Caco-2 (cell line): ENCODE measurements around the gene AVL9. TPM values are rescaled to one million over a fixed set of nuclear protein-coding genes. Genes with fewer than 3 reads are reported as not detected.

Experiments used
- BruUV-seq: library from RNA; stranded (reverse); fragments of 400-500 nt; replicated peaks from 2 replicates; lab custom pipeline; 2021; lab: Mats Ljungman, UMichigan
- CTCF ChIA-PET: fragments of 300-600 bp; sonication (Branson Sonifier 250); formaldehyde crosslinking; loops from one replicate; lab custom pipeline; 2022; ENCODE audit warnings: antibody characterized with exemption; lab: Charles Lee
- POLR2A ChIA-PET: fragments of 300-600 bp; sonication (Branson Sonifier 250); formaldehyde crosslinking; loops from one replicate; lab custom pipeline; 2022; ENCODE audit warnings: antibody characterized with exemption; lab: Charles Lee
- DNase-seq, 2 experiments: peaks; one replicate each; pipeline versions ENCODE4 v3.0.0 to v3.0.0-alpha.2; 2020 to 2022
- H3K27me3 ChIP-seq: replicated peaks from 2 replicates; pipeline ENCODE4 v1.6.0; 2011; ENCODE audit warnings: low read length; ENCODE audit not compliant: control insufficient read depth, insufficient read depth
- H3K36me3 ChIP-seq: 2 replicates; pipeline ENCODE4 v1.5.1; 2011; ENCODE audit warnings: low read length; ENCODE audit not compliant: control insufficient read depth, insufficient read depth
- H3K4me1 ChIP-seq: fragments of 250-450 bp; sonication (Bioruptor Pico); 2 replicates; pipeline ENCODE4 v1.5.1; 2020; ENCODE audit warnings: mild to moderate bottlenecking
- H3K4me3 ChIP-seq: 2 replicates; pipeline ENCODE4 v1.5.1; 2011; ENCODE audit warnings: low read depth, mild to moderate bottlenecking, control low read depth, low read length
- H3K9me3 ChIP-seq: fragments of 250-450 bp; sonication (Bioruptor Pico); 2 replicates; pipeline ENCODE4 v1.5.1; 2020; ENCODE audit warnings: mild to moderate bottlenecking, moderate library complexity
- H3K27ac Mint-ChIP-seq: one replicate; pipeline ENCODE4 v1.8.0; 2022; ENCODE audit warnings: mixed read lengths; ENCODE audit not compliant: unreplicated experiment
- H3K27me3 Mint-ChIP-seq: one replicate; pipeline ENCODE4 v1.8.0; 2022; ENCODE audit warnings: mixed read lengths; ENCODE audit not compliant: insufficient read depth, unreplicated experiment
- H3K36me3 Mint-ChIP-seq: one replicate; pipeline ENCODE4 v1.8.0; 2022; ENCODE audit warnings: mild to moderate bottlenecking, mixed read lengths; ENCODE audit not compliant: insufficient read depth, unreplicated experiment
- H3K4me1 Mint-ChIP-seq: one replicate; pipeline ENCODE4 v1.8.0; 2022; ENCODE audit warnings: low read depth, mixed read lengths; ENCODE audit not compliant: unreplicated experiment
- H3K4me3 Mint-ChIP-seq: one replicate; pipeline ENCODE4 v1.8.0; 2022; ENCODE audit warnings: mild to moderate bottlenecking, moderate library complexity, mixed read lengths; ENCODE audit not compliant: unreplicated experiment
- H3K9me3 Mint-ChIP-seq: one replicate; pipeline ENCODE4 v1.8.0; 2022; ENCODE audit warnings: mixed read lengths; ENCODE audit not compliant: unreplicated experiment
- CTCF ChIP-seq, 2 experiments: fragments of 200-600 bp in 1 of 2; IDR thresholded peaks; 1 replicate in 1 of 2; 2 replicates in 1 of 2; pipeline versions ENCODE4 v1.5.1 to v1.8.0; 2011 to 2022; ENCODE audit warnings: antibody characterized with exemption in 1 of 2, control low read depth in 1 of 2, inconsistent platforms in 1 of 2, low read depth in 1 of 2, low read length in 1 of 2, mild to moderate bottlenecking in 1 of 2, moderate library complexity in 1 of 2; ENCODE audit not compliant: insufficient read depth in 1 of 2, severe bottlenecking in 1 of 2, unreplicated experiment in 1 of 2
- intact Hi-C: fragments of 100-400 bp; cut with micrococcal nuclease; formaldehyde crosslinking; loops from one replicate; pipeline ENCODE4 v1.10.0; 2022; ENCODE audit not compliant: unreplicated experiment
- total RNA-seq: library from RNA; stranded (reverse); gene quantifications from 2 replicates; pipeline ENCODE4 v1.2.3, GENCODE V29; 2022

The AVL9 gene
- total RNA-seq, 1 experiment from 2014 or later = 39.7 TPM

DNA sequence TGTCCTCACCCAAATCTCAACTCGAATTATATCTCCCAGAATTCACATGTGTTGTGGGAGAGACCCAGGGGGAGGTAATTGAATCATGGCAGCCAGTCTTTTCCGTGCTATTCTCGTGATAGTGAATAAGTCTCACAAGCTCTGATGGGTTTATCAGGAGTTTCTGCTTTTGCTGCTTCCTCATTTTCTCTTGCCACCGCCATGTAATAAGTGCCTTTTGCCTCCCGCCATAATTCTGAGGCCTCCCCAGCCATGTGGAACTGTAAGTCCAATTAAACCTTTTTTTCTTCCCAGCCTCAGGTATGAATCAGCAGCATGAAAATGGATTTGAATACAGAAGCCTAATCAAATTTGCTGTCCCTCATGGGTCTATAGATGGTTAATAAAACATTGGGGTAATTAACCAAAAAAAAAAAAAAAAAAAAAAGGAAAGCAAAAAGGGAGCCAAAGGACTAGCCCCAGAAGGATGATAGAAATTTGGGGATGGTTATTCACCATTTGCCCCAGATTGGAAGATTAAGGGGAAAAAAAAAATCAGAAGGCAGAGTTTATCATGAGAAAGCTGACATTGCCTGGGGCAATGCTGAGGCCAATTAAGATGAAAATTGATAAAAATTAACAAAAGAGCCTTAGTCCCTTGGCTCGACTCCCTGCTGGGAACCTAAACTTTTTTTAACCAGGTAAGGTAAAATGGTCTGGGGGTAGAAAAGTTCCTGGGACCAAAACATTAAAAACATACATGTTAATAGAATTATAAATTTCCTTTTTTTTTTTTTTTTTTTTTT lies 27.6 kb downstream of the AVL9 start:
- BruUV-seq = no TSS peak
- no peak overlapping the region for H3K4me3 ChIP-seq
- no peak overlapping the region for H3K27ac Mint-ChIP-seq
- H3K27me3 ChIP-seq = no peaks in the 10 kb centered on the region
- POLR2A ChIA-PET = no interaction called here
- no peaks in the 10 kb centered on the region for H3K27me3 Mint-ChIP-seq
- H3K4me1 Mint-ChIP-seq = no peaks in the 10 kb centered on the region
- no peak for TF ChIP-seq CTCF (IDR thresholded peaks at IDR 0.05; ENCODE audit: insufficient read depth in 1 of 2, low read depth in 1 of 2, low read length in 1 of 2, severe bottlenecking in 1 of 2, unreplicated experiment in 1 of 2)
- no peak for DNase-seq
- peaks cover 38% of the 10 kb centered on the region for H3K9me3 Mint-ChIP-seq
- H3K4me3 Mint-ChIP-seq = no peak overlapping the region
- H3K36me3 ChIP-seq = no peaks in the 10 kb centered on the region
- CTCF ChIA-PET = no interaction called here
- H3K4me1 ChIP-seq = no peaks in the 10 kb centered on the region
- H3K9me3 ChIP-seq = peaks cover 28% of the 10 kb centered on the region
- intact Hi-C loops = no loop called here
- peaks cover 32% of the 10 kb centered on the region for H3K36me3 Mint-ChIP-seq

GRCh38 chr7:32524631-32525030 lies 29.3 kb downstream of the AVL9 start:
- BruUV-seq = no TSS peak
- Histone ChIP-seq H3K4me1 (no peaks in the 10 kb centered on the region), H3K4me3 (no peak overlapping the region), H3K36me3 (no peaks in the 10 kb centered on the region), H3K27me3 (no peaks in the 10 kb centered on the region), H3K9me3 (peaks cover 11% of the 10 kb centered on the region)
- POLR2A ChIA-PET = no interaction called here
- CTCF ChIA-PET = no interaction called here
- Mint-ChIP-seq H3K27me3 (no peaks in the 10 kb centered on the region), H3K27ac (no peak overlapping the region), H3K9me3 (peaks cover 32% of the 10 kb centered on the region), H3K4me3 (no peak overlapping the region), H3K36me3 (peaks cover 29% of the 10 kb centered on the region), H3K4me1 (no peaks in the 10 kb centered on the region)
- intact Hi-C loops = no loop called here
- no peak for TF ChIP-seq CTCF (IDR thresholded peaks at IDR 0.05; ENCODE audit: insufficient read depth in 1 of 2, low read depth in 1 of 2, low read length in 1 of 2, severe bottlenecking in 1 of 2, unreplicated experiment in 1 of 2)
- DNase-seq = no peak

- Mint-ChIP-seq H3K27ac (no peak overlapping the region), H3K9me3 (peaks cover 20% of the 10 kb centered on the region), H3K27me3 (no peaks in the 10 kb centered on the region), H3K4me1 (no peaks in the 10 kb centered on the region), H3K4me3 (no peak overlapping the region), H3K36me3 (peaks cover 20% of the 10 kb centered on the region)
- H3K4me3 ChIP-seq = no peak overlapping the region
- POLR2A ChIA-PET = no interaction called here
- intact Hi-C loops = no loop called here
- H3K4me1 ChIP-seq = no peaks in the 10 kb centered on the region
- CTCF ChIA-PET = no interaction called here
- BruUV-seq = no TSS peak
- no peak for DNase-seq
- no peak for TF ChIP-seq CTCF (IDR thresholded peaks at IDR 0.05; ENCODE audit: insufficient read depth in 1 of 2, low read depth in 1 of 2, low read length in 1 of 2, severe bottlenecking in 1 of 2, unreplicated experiment in 1 of 2)
- H3K9me3 ChIP-seq = 0 out of 2 replicates have a peak, but pooled peaks cover 8% of the 10 kb centered on the region
- H3K36me3 ChIP-seq = no peaks in the 10 kb centered on the region
- no peaks in the 10 kb centered on the region for H3K27me3 ChIP-seq
Observed at GRCh38 chr7:32525839-32526238, 30.6 kb downstream of the AVL9 start.
